ENCODE measurements around the gene ATP6V0D1.

DNA sequence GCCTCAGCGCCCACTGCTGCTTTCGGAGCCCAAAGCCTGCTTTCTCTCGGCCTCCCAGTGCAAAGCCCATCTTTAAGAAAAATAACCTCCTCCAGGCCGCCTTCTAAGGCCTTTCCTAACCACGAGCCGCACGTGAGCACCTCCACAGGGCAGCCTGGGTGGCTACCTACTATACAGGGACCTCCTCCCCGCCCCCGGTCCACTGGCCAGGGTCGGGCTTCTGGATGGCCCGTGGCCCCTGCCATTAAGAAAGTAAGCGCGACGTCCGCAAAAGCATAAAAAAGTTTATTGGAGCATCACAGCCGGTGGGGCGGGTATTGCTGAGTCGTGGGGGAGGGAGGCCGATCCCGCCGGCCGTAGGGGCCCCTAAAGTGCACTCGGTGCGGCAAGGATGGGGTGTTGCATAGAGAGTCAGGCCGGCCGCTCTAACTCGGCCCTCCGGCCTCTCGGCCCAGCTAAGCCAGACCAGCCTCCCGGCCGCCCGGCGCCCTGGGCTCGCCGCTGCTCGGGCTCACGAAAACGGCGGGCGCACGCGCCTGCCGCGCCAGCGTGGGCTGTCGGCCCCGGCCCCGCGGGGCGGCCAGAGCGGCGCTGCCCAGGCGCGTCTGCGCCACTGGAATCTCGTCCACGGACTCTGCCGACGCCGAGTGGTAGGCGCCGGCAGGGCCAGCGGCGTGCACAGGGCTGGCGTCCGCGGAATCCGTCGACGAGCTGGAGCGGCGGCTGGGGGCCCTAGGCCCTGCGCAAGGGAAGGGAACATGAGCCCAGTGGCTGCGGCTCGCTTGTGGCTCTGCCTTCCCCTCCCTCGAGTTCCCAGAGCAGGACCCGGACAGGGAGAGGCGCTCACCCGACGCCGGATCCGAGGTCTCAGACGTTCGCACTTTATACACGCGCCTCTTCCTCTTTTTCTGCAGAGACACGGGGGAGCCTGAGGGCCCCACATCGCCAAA, 86.5 kb downstream of the ATP6V0D1 start:
- TF ChIP-seq, protein P1, sequence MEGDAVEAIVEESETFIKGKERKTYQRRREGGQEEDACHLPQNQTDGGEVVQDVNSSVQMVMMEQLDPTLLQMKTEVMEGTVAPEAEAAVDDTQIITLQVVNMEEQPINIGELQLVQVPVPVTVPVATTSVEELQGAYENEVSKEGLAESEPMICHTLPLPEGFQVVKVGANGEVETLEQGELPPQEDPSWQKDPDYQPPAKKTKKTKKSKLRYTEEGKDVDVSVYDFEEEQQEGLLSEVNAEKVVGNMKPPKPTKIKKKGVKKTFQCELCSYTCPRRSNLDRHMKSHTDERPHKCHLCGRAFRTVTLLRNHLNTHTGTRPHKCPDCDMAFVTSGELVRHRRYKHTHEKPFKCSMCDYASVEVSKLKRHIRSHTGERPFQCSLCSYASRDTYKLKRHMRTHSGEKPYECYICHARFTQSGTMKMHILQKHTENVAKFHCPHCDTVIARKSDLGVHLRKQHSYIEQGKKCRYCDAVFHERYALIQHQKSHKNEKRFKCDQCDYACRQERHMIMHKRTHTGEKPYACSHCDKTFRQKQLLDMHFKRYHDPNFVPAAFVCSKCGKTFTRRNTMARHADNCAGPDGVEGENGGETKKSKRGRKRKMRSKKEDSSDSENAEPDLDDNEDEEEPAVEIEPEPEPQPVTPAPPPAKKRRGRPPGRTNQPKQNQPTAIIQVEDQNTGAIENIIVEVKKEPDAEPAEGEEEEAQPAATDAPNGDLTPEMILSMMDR (IDR thresholded peaks at IDR 0.05), result no peak
- peak; percentile 70 for TF ChIP-seq EZH2 (IDR thresholded peaks at IDR 0.05; ENCODE audit: borderline replicate concordance, insufficient read depth, low read depth, low read length, poor library complexity, severe bottlenecking)
